B cell (primary cell): ENCODE results near the gene CPNE2.

Experiments
- EZH2 ChIP-seq: IDR thresholded peaks from 2 replicates; pipeline ENCODE4 v1.6.1; 2012; ENCODE audit warnings: borderline replicate concordance, low read depth, mild to moderate bottlenecking, moderate library complexity, low read length; ENCODE audit not compliant: insufficient read depth, poor library complexity, severe bottlenecking
- TF ChIP-seq, protein P1 (sequence below): fragments of 200-600 bp; IDR thresholded peaks from one replicate; pipeline ENCODE4 v1.8.0; 2022; ENCODE audit warnings: antibody characterized with exemption, mild to moderate bottlenecking

DNA sequence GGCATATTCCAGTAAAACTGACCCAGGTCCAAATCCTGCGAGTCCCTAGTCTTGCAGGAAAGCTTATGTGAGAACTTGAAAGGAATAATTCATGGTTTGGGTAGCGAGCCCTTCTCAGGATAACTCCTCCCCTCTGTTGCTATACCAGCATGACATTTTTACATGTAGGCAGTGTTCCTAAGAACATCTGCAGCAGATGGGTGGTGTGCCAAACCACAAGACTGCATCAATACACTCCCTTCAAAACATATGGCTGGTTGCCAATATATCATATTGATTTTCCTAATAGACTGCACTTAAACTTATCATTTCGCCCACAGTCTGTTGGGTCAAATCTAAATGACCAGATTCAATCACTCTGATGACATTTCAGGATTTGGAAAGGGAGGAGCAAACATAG is 73.6 kb downstream of the CPNE2 start:
- TF ChIP-seq, protein P1, sequence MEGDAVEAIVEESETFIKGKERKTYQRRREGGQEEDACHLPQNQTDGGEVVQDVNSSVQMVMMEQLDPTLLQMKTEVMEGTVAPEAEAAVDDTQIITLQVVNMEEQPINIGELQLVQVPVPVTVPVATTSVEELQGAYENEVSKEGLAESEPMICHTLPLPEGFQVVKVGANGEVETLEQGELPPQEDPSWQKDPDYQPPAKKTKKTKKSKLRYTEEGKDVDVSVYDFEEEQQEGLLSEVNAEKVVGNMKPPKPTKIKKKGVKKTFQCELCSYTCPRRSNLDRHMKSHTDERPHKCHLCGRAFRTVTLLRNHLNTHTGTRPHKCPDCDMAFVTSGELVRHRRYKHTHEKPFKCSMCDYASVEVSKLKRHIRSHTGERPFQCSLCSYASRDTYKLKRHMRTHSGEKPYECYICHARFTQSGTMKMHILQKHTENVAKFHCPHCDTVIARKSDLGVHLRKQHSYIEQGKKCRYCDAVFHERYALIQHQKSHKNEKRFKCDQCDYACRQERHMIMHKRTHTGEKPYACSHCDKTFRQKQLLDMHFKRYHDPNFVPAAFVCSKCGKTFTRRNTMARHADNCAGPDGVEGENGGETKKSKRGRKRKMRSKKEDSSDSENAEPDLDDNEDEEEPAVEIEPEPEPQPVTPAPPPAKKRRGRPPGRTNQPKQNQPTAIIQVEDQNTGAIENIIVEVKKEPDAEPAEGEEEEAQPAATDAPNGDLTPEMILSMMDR, result no peak
- TF ChIP-seq EZH2, result no peak
